Spleen (tissue), 11 donors: ENCODE data around the gene CYP24A1. TPM values are rescaled to one million over a fixed set of nuclear protein-coding genes. Genes with fewer than 3 reads are reported as not detected.

Source experiments
- DNase-seq: peaks from one replicate; pipeline ENCODE4 v3.0.0-alpha.2; 2020
- H3K27ac ChIP-seq, 8 donors: fragments of 200-600 bp; sonication (generic) in 7 of 8; 1 replicate in 4 of 8; 2 replicates in 4 of 8; pipeline versions ENCODE4 v1.5.0 to v1.8.0; 2016 to 2021; ENCODE audit warnings: inconsistent platforms in 4 of 8, mild to moderate bottlenecking in 4 of 8, moderate library complexity in 1 of 8
- H3K27me3 ChIP-seq, 7 donors: fragments of 200-600 bp; sonication (generic) in 6 of 7; replicated peaks in 1 of 7; 1 replicate in 4 of 7; 2 replicates in 3 of 7; pipeline versions ENCODE4 v1.5.0 to v1.8.0; 2016 to 2021; ENCODE audit warnings: inconsistent platforms in 3 of 7, mild to moderate bottlenecking in 1 of 7
- H3K36me3 ChIP-seq, 6 donors: fragments of 200-600 bp; sonication (generic) in 5 of 6; 1 replicate in 4 of 6; 2 replicates in 2 of 6; pipeline versions ENCODE4 v1.5.0 to v1.8.0; 2016 to 2021; ENCODE audit warnings: inconsistent platforms in 2 of 6
- H3K4me1 ChIP-seq, 6 donors: fragments of 200-600 bp; sonication (generic) in 5 of 6; 1 replicate in 3 of 6; 2 replicates in 3 of 6; pipeline versions ENCODE4 v1.5.0 to v1.8.0; 2016 to 2021; ENCODE audit warnings: inconsistent platforms in 3 of 6
- H3K4me3 ChIP-seq, 8 donors: fragments of 200-600 bp; sonication (generic) in 7 of 8; 1 replicate in 4 of 8; 2 replicates in 4 of 8; pipeline versions ENCODE4 v1.5.0 to v1.8.0; 2016 to 2021; ENCODE audit warnings: inconsistent platforms in 4 of 8, mild to moderate bottlenecking in 4 of 8, moderate library complexity in 2 of 8
- H3K9me3 ChIP-seq, 8 donors: fragments of 200-600 bp; sonication (generic) in 7 of 8; 1 replicate in 4 of 8; 2 replicates in 4 of 8; pipeline versions ENCODE4 v1.5.0 to v1.8.0; 2016 to 2021; ENCODE audit warnings: inconsistent platforms in 4 of 8
- POLR2A ChIP-seq, 3 donors: fragments of 450-650 bp; IDR thresholded peaks; one replicate each; pipeline ENCODE4 v1.5.1; 2017; ENCODE audit warnings: antibody characterized with exemption in 3 of 3, mild to moderate bottlenecking in 1 of 3
- POLR2AphosphoS5 ChIP-seq, 3 donors: sonication (generic); formaldehyde crosslinking; IDR thresholded peaks; one replicate each; pipeline ENCODE4 v1.5.1; 2017; ENCODE audit warnings: antibody characterized with exemption in 3 of 3
- WGBS, 5 donors: extraction: QIAGEN DNeasy Blood & Tissue Kit in 3 of 5; methylation state at CpG; one replicate each; pipeline versions ENCODE4 v1.1.5 to v1.1.7; 2013 to 2018; 5-methylcytosine and 5-hydroxymethylcytosine counted together
- intact Hi-C: fragments of 100-400 bp; cut with DNase I; formaldehyde crosslinking; loops from one replicate; pipeline ENCODE4 v1.15.0; 2023; ENCODE audit warnings: low total_unique reads
- polyA plus RNA-seq, 3 donors: library from polyadenylated mRNA; stranded (reverse); fragments of 200-250 nt; gene quantifications; one replicate each; pipeline ENCODE4 v1.2.1, GENCODE V29; 2013
- total RNA-seq, 7 donors: library from RNA; depleted of rRNA in 3 of 7; stranded (reverse); fragments of >200 nt in 3 of 7; fragmentation: NEBNext Ultra II Directional in 4 of 7; extraction: Animal tissue kit (Norgen Biotek cat#: 25700) in 4 of 7; gene quantifications; one replicate each; pipeline versions ENCODE4 v1.1.0 to v1.2.1, GENCODE V29; 2016 to 2021
- TF ChIP-seq, protein P1 (sequence below), 11 experiments: fragments of 200-600 bp in 7 of 11; fragments of 450-650 bp in 4 of 11; sonication (generic) in 4 of 11; IDR thresholded peaks in 8 of 11; conservative IDR thresholded peaks in 3 of 11; 1 replicate in 7 of 11; 2 replicates in 4 of 11; pipeline versions ENCODE4 v1.4.0 to v1.8.0; 2016 to 2021; ENCODE audit warnings: antibody characterized with exemption in 11 of 11, inconsistent platforms in 4 of 11, mild to moderate bottlenecking in 1 of 11
- donor health status: healthy with polysubstance abuse.
- donor health status: DM: no; HTN: no; CAD: no; lungs with moderate emphysema.
- donor health status: DM: no; HTN: no; CAD: no.
- donor health status: Bipolar disorder and iron deficiency.
- donor health status: healthy.
- donor health status: DM: no; HTN: no; CAD: no.
- donor health status: DM: yes; HTN: yes; CAD: no.

CYP24A1 gene
- total and polyA plus RNA-seq, 10 donors, result not detected

- Histone ChIP-seq H3K9me3 (no peaks in the 10 kb centered on the region), H3K27ac (no peak overlapping the region), H3K4me1 (peaks cover 0 to 5% (median 0%) of the 10 kb centered on the region in 6 donors), H3K4me3 (no peak overlapping the region), H3K36me3 (no peaks in the 10 kb centered on the region), H3K27me3 (peaks cover 0 to 10% (median 0%) of the 10 kb centered on the region in 7 donors)
- TF ChIP-seq, protein P1, sequence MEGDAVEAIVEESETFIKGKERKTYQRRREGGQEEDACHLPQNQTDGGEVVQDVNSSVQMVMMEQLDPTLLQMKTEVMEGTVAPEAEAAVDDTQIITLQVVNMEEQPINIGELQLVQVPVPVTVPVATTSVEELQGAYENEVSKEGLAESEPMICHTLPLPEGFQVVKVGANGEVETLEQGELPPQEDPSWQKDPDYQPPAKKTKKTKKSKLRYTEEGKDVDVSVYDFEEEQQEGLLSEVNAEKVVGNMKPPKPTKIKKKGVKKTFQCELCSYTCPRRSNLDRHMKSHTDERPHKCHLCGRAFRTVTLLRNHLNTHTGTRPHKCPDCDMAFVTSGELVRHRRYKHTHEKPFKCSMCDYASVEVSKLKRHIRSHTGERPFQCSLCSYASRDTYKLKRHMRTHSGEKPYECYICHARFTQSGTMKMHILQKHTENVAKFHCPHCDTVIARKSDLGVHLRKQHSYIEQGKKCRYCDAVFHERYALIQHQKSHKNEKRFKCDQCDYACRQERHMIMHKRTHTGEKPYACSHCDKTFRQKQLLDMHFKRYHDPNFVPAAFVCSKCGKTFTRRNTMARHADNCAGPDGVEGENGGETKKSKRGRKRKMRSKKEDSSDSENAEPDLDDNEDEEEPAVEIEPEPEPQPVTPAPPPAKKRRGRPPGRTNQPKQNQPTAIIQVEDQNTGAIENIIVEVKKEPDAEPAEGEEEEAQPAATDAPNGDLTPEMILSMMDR (IDR thresholded peaks at IDR 0.05 in 8 of 11, conservative IDR thresholded peaks at IDR 0.05 in 3 of 11), result no peak
- TF ChIP-seq POLR2A (IDR thresholded peaks at IDR 0.05), result no peak
- no peak for TF ChIP-seq POLR2AphosphoS5 (IDR thresholded peaks at IDR 0.05)
- no peak for DNase-seq
- intact Hi-C loops, result no loop called here
- WGBS, 5 donors, result 65 to 83% (median 78%) methylated on average over 4 of the region's 4 CpGs
Observed at GRCh38 chr20:54106162-54106561, 67.6 kb downstream of the CYP24A1 start.

DNA sequence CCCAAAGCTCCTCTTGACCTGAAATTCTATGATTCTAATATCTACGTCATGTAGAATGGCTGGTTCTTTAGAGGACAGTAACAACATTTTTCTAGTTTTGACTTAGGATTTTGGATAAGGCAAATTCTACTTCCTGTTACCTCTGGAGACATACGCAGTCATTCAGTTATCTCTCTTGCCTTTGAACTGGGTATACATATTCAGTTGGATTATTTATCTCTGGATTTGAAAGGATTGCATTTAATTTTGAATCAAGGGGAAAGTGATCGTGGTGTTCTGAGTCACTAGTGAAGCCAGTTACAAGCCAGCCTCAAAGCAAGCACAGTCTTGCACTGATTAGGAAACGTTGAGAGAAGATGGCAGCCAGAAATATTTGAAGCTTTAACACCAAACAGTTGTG lies 68.1 kb downstream of the CYP24A1 start:
- intact Hi-C loops, result no loop called here
- no peak for TF ChIP-seq POLR2AphosphoS5 (IDR thresholded peaks at IDR 0.05)
- TF ChIP-seq, protein P1 (IDR thresholded peaks at IDR 0.05 in 8 of 11, conservative IDR thresholded peaks at IDR 0.05 in 3 of 11), result no peak
- no peak for TF ChIP-seq POLR2A (IDR thresholded peaks at IDR 0.05)
- Histone ChIP-seq H3K27ac (no peak overlapping the region), H3K9me3 (no peaks in the 10 kb centered on the region), H3K4me3 (no peak overlapping the region), H3K4me1 (peaks cover 0 to 5% (median 0%) of the 10 kb centered on the region in 6 donors), H3K27me3 (peaks cover 0 to 10% (median 0%) of the 10 kb centered on the region in 7 donors), H3K36me3 (no peaks in the 10 kb centered on the region)
- no peak for DNase-seq
- WGBS, 5 donors, result 66 to 82% (median 76%) methylated on average over 4 of the region's 4 CpGs

DNA sequence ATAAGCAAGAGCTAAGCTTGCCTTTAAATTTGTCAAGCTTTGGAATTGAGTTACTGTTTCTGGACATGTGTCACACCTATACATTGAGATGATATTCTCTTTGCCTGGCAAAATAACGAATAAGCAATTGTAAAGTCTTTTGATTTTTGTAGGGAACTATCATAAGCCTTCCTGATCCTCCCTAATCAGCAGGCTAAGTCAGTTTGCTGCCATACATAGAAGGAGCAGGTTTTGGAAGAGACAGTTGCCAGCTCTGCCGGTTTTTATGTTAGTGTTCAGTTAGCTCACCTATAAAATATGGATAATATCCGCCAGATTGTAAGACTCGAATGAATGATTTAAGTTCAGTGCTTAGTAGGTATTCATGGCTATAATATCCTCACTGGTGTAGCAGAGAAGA lies 69.0 kb downstream of the CYP24A1 start:
- intact Hi-C loops, result no loop called here
- no peak overlapping the region for H3K27ac ChIP-seq
- no peaks in the 10 kb centered on the region for H3K36me3 ChIP-seq
- WGBS, 5 donors, result 86 to 93% (median 91%) methylated on average over 4 of the region's 4 CpGs
- no peaks in the 10 kb centered on the region for H3K9me3 ChIP-seq
- peaks cover 0 to 5% (median 0%) of the 10 kb centered on the region in 6 donors for H3K4me1 ChIP-seq
- DNase-seq, result no peak
- no peak for TF ChIP-seq POLR2AphosphoS5 (IDR thresholded peaks at IDR 0.05)
- H3K4me3 ChIP-seq, result no peak overlapping the region
- peaks cover 0 to 10% (median 0%) of the 10 kb centered on the region in 7 donors for H3K27me3 ChIP-seq

DNA sequence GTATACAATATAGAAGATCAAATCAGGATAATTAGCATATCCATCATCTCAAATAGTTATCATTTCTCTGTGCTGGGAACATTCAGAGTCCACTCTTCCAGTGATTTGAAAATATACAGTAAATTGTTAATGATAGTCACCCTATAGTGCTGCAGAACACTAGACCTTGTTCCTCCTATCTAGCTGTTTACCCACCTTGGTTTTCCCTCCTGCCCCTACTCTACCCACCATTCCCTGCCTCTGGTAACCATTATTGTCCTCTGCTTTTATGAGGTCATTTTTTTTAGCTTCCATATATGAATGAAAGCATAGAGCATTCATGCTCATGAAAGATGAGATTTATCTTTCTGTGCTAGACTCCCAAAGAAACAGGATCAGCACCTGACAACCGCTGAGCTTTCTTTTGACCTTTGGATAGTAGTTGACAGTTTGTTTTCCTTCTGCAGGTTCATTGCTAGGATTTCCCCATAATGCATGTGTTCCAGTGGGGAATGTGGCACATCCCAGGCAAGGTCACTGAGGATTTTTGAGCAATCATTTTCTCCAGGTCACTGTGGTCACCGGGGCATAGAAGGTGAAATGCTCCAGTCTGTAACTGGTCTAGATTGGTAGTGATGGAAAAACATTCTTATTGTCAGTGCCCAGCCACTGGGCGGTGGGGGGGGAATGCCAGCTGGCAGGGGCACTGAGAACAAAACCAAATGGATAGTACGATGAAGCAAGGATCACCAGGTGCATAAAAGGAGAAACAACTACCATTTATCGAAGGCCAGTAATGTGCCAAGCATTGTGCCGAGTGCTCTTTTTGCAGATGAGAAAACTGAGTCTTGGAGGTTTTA lies 69.8 kb downstream of the CYP24A1 start:
- TF ChIP-seq POLR2A (IDR thresholded peaks at IDR 0.05) (no peak), POLR2AphosphoS5 (IDR thresholded peaks at IDR 0.05) (no peak)
- TF ChIP-seq, protein P1 (IDR thresholded peaks at IDR 0.05 in 8 of 11, conservative IDR thresholded peaks at IDR 0.05 in 3 of 11), result peak in 2 of 11 experiments; percentile 6 to 13
- WGBS, 5 donors, result 69 to 86% (median 80%) methylated on average over 6 of the region's 6 CpGs
- H3K9me3 ChIP-seq, result no peaks in the 10 kb centered on the region
- intact Hi-C loops, result no loop called here
- DNase-seq, result no peak
- H3K27me3 ChIP-seq, result peaks cover 0 to 10% (median 0%) of the 10 kb centered on the region in 7 donors
- no peak overlapping the region for H3K4me3 ChIP-seq
- H3K36me3 ChIP-seq, result no peaks in the 10 kb centered on the region
- peaks cover 0 to 5% (median 0%) of the 10 kb centered on the region in 6 donors for H3K4me1 ChIP-seq
- no peak overlapping the region for H3K27ac ChIP-seq

Other genes starting within 250 kb of the CYP24A1 start
- gene BCAS1, start 103.4 kb downstream of the CYP24A1 start, total RNA-seq, result 1 to 10 TPM in 1 of 7 donors, under 1 TPM in 4, not detected in 2; 0.23 to 1.3 (median 0.44) TPM
- gene BCAS1, start 103.4 kb downstream of the CYP24A1 start, polyA plus RNA-seq, result under 1 TPM; 0.33 to 0.99 (median 0.93) TPM
- gene PFDN4, start 34.1 kb upstream of the CYP24A1 start, total RNA-seq, result 10 to 100 TPM; 14.1 to 74.4 (median 20.4) TPM
- 10 to 100 TPM; 59.3 to 73.5 (median 59.7) TPM for gene PFDN4, start 34.1 kb upstream of the CYP24A1 start, polyA plus RNA-seq